Glutamatergic neuron (in vitro differentiated cells): ENCODE results near the gene GSAP. TPM values are rescaled to one million over a fixed set of nuclear protein-coding genes. Genes with fewer than 3 reads are reported as not detected.

Source experiments
- DNase-seq: peaks from one replicate; pipeline ENCODE4 v3.0.0; 2022
- H3K27ac Mint-ChIP-seq: one replicate; pipeline ENCODE4 v1.8.0; 2020; ENCODE audit warnings: mild to moderate bottlenecking, mixed read lengths, inconsistent platforms; ENCODE audit not compliant: unreplicated experiment
- H3K27me3 Mint-ChIP-seq: one replicate; pipeline ENCODE4 v1.8.0; 2020; ENCODE audit warnings: mild to moderate bottlenecking, moderate library complexity, mixed read lengths, inconsistent platforms; ENCODE audit not compliant: unreplicated experiment
- H3K36me3 Mint-ChIP-seq: one replicate; pipeline ENCODE4 v1.8.0; 2020; ENCODE audit warnings: mild to moderate bottlenecking, mixed read lengths, inconsistent platforms; ENCODE audit not compliant: unreplicated experiment
- H3K4me1 Mint-ChIP-seq: one replicate; pipeline ENCODE4 v1.8.0; 2020; ENCODE audit warnings: mild to moderate bottlenecking, low read depth, mixed read lengths, inconsistent platforms; ENCODE audit not compliant: unreplicated experiment
- H3K4me3 Mint-ChIP-seq: one replicate; pipeline ENCODE4 v1.8.0; 2020; ENCODE audit warnings: mild to moderate bottlenecking, mixed read lengths, inconsistent platforms; ENCODE audit not compliant: unreplicated experiment
- H3K9me3 Mint-ChIP-seq: one replicate; pipeline ENCODE4 v1.8.0; 2020; ENCODE audit warnings: mild to moderate bottlenecking, moderate library complexity, mixed read lengths, inconsistent platforms; ENCODE audit not compliant: unreplicated experiment
- total RNA-seq: library from RNA; stranded (reverse); fragmentation: NEBNext Ultra II Directional; extraction: Animal tissue kit (Norgen Biotek cat#: 25700); gene quantifications from one replicate; pipeline ENCODE4 v1.2.1, GENCODE V29; 2021; ENCODE audit not compliant: unreplicated experiment
- TF ChIP-seq, protein P1 (sequence below): fragments of 200-600 bp; sonication (generic); IDR thresholded peaks from one replicate; pipeline ENCODE4 v1.5.0; 2021; ENCODE audit not compliant: partially characterized antibody, unreplicated experiment

The GSAP gene
- total RNA-seq, 1 donor from 2014 or later, result 0.76 TPM

DNA sequence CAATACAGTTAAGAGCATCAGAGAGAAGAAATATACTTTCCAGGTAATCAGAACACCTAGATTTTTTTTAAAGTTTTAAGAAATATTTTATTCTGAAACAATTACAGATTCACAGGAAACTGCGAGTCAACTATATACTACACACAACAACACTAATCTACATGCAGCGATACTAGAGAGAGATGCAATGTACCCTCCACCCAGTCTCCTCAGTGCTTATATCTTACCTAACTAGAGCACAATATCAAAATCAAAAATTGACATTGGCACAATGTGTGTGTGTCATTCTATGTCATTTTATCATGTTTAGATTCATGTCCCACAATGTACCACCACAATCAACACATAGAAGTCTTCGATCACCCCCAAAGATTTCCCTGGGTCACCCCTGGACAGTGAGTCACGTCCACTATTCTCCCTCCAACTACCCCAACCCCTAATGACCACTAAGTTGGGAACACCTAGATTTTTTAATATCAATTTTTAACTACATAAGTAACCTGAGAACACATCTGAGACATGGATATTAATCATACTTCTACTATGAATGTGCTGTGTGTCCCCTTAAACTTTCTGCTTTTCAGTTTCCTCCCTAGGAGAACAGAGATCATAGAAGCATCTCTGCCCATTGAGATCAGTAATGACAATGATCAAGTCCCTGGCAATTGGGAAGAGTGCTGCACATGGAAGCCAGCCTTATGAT is 86.5 kb downstream of the GSAP start:
- no peaks in the 10 kb centered on the region for H3K36me3 Mint-ChIP-seq
- no peak for DNase-seq
- H3K4me1 Mint-ChIP-seq, result peaks cover 16% of the 10 kb centered on the region
- no peak overlapping the region for H3K4me3 Mint-ChIP-seq
- TF ChIP-seq, protein P1, sequence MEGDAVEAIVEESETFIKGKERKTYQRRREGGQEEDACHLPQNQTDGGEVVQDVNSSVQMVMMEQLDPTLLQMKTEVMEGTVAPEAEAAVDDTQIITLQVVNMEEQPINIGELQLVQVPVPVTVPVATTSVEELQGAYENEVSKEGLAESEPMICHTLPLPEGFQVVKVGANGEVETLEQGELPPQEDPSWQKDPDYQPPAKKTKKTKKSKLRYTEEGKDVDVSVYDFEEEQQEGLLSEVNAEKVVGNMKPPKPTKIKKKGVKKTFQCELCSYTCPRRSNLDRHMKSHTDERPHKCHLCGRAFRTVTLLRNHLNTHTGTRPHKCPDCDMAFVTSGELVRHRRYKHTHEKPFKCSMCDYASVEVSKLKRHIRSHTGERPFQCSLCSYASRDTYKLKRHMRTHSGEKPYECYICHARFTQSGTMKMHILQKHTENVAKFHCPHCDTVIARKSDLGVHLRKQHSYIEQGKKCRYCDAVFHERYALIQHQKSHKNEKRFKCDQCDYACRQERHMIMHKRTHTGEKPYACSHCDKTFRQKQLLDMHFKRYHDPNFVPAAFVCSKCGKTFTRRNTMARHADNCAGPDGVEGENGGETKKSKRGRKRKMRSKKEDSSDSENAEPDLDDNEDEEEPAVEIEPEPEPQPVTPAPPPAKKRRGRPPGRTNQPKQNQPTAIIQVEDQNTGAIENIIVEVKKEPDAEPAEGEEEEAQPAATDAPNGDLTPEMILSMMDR, result no peak
- no peaks in the 10 kb centered on the region for H3K27me3 Mint-ChIP-seq
- H3K27ac Mint-ChIP-seq, result no peak overlapping the region
- peaks cover 4% of the 10 kb centered on the region for H3K9me3 Mint-ChIP-seq

- no peak for DNase-seq
- TF ChIP-seq, protein P1, result no peak
- Mint-ChIP-seq H3K27ac (no peak overlapping the region), H3K36me3 (no peaks in the 10 kb centered on the region), H3K27me3 (peaks cover 2% of the 10 kb centered on the region), H3K4me3 (no peak overlapping the region), H3K4me1 (peaks cover 16% of the 10 kb centered on the region), H3K9me3 (peaks cover 2% of the 10 kb centered on the region)
Observed at GRCh38 chr7:77328669-77329068, 87.5 kb downstream of the GSAP start.

DNA sequence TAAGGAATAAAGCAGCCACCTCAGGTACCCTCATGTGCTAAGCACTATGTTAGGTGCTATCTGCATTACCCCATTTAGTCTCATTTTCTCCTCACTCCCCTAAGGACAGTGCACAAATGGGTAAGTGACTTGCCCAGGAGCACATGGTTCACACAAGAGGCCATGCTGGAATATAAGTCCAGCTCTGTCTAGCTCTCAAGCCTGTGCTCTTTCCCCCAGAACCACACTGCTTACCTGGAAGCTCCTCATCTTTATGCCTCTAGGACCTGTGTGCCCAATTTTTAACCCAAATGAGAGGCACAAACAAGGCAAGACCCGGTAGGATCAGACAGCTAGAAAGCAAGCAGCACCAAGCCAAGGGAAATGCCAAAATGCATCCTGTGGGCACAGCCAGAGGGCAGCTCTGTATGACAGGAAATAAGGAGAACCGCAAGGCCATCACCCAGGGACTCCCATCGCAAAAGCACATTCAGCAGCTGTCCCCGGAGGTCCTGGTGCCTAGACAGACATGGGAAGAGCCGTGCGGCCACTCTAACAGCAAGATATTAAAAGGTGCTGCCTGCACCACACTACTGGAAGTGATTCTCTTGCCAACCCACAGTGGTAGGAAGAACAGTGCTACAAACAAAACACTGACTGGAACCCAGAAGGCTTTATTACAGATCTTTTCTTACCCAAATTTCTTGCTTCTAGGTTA is 88.1 kb downstream of the GSAP start:
- Mint-ChIP-seq H3K4me1 (peaks cover 16% of the 10 kb centered on the region), H3K27me3 (peaks cover 2% of the 10 kb centered on the region), H3K27ac (no peak overlapping the region), H3K36me3 (no peaks in the 10 kb centered on the region), H3K9me3 (peaks cover 2% of the 10 kb centered on the region), H3K4me3 (no peak overlapping the region)
- DNase-seq, result no peak
- TF ChIP-seq, protein P1, result no peak

GRCh38 chr7:77327067-77327931 is 88.8 kb downstream of the GSAP start:
- Mint-ChIP-seq H3K4me1 (peaks cover 13% of the 10 kb centered on the region), H3K27me3 (peaks cover 2% of the 10 kb centered on the region), H3K27ac (no peak overlapping the region), H3K36me3 (no peaks in the 10 kb centered on the region), H3K4me3 (no peak overlapping the region), H3K9me3 (peaks cover under 1% of the 10 kb centered on the region)
- no peak for DNase-seq
- TF ChIP-seq, protein P1, result no peak
